SK-N-DZ (cell line): Measurements from ENCODE around the gene MYO7B.
"Not testable (repeated sequence)": the region's sequence is repeated elsewhere in the genome, so short reads cannot be mapped to it uniquely, and the experiment has no call there.

ENCODE experiments used
- DNase-seq: peaks from one replicate; pipeline ENCODE4 v3.0.0-alpha.2; 2015; ENCODE audit warnings: low spot score

MYO7B gene

GRCh38 chr2:127523269-127523939, 12.1 kb upstream of the MYO7B start:
- DNase-seq, result no peak

DNA sequence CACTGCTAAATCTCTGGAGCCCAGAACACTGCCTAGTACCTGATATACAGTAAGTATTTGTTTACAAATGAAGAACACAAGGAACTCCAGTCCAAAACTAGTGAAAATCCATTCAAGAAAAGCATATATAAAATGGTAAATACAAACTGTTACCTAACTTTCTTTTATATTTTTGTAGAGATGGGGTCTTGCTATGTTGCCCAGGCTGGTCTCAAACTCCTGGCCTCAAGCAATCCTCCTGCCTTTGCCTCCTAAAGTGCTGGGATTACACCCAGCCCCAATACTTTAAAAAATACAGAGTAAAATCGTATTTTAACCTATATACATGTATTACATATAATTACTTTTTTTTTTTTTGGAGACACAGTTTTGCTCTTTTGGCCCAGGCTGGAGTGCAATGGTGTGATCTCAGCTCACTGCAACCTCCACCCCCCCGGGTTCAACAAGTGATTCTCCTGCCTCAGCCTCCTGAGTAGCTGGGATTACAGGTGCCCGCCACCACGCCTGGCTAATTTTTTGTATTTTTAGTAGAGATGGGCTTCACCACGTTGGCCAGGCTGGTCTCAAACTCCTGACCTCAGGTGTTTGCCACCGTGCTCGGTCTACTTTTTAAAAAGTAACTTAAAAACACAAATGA, 11.2 kb upstream of the MYO7B start:
- DNase-seq, result not testable (repeated sequence)

- no peak for DNase-seq
Observed at GRCh38 chr2:127525691-127526131, 9.8 kb upstream of the MYO7B start.

- peak; percentile 97 for DNase-seq
Observed at GRCh38 chr2:127526132-127527000, 9.1 kb upstream of the MYO7B start, which contains the start of gene IWS1. IWS1 (minus strand) TSS chr2:127526489; CDS start chr2:127526208, 281 bp downstream.

- DNase-seq, result no peak
Observed at GRCh38 chr2:127527001-127527804, 8.3 kb upstream of the MYO7B start.

DNA sequence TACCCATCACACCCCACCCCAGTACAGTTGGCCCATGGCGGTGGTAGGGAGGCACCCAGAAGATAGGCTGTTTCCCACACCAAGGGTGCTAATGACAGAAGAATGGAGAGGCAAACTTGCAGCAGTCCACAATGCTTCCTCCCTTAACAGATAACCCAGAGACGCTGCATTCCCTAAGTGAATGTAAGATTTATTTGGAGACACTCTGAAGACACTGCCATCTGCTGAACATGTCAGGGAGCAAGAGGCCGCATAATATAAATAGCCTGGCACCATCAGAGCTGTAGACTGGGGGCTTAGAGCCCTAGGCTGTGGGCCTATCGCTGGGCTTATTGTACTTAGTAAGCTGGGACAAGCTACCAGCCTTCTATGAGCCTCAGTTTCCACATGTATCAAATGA, 7.0 kb upstream of the MYO7B start:
- no peak for DNase-seq

DNA sequence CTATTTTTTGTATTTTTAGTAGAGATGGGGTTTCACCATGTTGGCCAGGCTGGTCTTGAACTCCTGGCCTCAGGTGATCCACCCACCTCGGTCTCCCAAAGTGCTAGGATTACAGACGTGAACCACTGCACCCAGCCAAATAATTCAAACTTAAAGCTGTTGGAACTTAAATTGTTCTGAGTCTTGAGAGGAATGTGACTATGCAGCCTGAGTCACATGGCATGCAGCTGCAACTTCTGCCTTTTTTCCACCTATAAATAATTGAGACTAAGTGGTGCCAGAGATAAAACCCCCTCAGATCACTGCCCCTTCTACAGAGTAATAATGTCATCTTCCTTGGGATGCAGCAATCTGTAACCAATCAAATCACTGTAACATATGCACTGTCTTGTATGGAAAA, 6.1 kb upstream of the MYO7B start:
- DNase-seq, result not testable (repeated sequence)

- DNase-seq, result no peak
Observed at GRCh38 chr2:127530245-127531140, 5.0 kb upstream of the MYO7B start.

DNA sequence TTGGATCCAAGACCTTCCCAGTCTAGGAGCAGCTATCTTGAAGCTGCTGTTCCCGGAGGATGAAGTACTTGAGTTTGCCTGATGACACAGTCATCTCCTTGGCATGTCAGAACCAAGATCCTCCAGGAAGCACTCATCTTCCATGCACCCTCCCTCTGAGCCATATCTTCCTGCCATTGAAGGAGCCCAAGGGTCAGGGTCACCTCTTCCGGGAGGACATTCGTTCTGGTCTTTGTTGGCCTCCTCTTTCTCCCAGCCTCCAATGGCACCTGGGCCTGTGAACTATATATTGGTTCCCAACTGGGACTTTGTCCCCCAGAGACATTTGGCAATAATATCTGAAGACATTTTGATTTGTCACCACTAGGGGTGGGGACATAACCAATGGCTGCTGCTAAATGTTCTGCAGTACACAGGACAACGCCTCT, 4.2 kb upstream of the MYO7B start:
- DNase-seq, result no peak

- DNase-seq, result no peak
Observed at GRCh38 chr2:127532296-127532695, 3.2 kb upstream of the MYO7B start.

- no peak for DNase-seq
Observed at GRCh38 chr2:127535918-127536317, 435 bp downstream of the MYO7B start.

DNA sequence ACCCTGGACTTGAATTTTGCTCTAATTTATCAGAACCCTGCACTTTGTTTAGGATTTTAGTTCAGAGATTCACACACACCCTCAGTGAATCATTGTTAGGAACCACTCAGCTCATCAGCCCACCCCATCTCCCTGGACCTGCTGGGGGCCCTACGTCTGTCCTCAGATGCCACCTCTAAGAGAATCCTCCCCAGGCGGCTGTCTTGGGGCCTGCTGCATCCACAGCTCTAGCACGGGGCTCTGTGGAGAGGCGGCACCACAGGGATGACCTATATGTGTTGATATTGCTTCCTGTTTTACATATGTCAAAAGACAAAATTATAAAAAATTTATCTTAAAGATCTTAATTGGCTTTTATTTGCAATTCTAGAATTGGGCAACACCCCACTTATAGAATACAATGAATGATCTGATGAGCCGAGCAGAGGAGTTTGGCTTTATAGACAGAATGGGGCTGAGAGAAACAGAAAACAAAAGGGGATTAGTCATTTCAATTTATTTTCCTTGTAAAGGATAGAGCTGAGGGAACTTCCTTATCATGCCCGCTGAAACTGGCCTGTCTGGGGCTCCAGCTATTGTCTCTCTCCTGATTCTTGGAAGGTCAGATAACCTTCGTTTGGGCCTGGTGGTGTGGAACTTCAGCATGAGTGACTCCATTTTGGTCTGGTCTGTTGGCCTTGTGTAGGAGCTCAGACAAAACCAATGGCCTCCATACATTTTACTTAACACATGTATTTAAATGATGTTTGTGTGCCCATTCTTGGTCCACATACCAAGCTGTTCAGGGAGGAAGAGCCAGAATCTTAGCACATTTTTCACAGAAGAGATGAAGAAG, 1.4 kb downstream of the MYO7B start:
- no peak for DNase-seq

DNA sequence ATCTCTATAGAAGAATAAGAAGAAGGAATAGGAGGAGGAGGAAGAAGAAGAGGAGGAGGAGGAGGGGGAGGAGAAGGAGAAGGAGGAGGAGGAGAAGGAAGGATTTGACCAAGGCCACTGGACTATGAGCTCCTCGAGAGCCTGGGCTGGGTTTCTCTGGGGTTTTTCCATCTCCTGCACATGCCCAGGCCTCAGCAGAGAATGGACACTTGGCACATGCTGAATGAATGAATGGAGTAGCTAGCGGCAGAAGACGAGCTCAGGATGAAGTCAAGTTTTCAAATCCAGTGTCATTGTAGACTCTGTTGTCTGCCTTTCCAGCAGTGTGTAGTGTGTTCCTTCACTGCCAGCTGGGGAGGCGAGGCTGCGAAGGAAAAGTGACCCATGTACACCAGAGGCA, 2.2 kb downstream of the MYO7B start:
- DNase-seq, result no peak

- no peak for DNase-seq
Observed at GRCh38 chr2:127541809-127542208, 6.3 kb downstream of the MYO7B start.

DNA sequence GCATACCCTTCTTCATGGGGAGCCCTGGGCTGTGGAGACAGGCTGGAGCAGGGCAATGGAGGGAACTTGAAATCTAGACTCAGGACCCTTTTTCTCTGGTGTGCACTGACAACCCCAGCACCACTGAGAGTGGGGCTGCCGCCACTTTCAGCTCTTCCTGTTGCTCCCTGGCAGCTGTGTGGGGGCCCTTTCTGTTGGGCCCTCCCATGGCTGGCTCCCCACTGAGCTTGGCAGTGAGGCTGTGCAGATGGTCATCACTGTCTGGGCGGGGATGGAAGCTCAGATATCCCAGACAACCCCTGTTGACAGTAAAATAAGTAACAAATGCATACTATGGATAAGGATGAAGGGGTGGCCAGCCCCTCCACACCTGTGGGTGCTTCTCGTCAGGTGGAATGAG, 6.7 kb downstream of the MYO7B start:
- DNase-seq, result no peak

GRCh38 chr2:127543013-127543501, 7.6 kb downstream of the MYO7B start:
- DNase-seq, result not testable (repeated sequence)

DNA sequence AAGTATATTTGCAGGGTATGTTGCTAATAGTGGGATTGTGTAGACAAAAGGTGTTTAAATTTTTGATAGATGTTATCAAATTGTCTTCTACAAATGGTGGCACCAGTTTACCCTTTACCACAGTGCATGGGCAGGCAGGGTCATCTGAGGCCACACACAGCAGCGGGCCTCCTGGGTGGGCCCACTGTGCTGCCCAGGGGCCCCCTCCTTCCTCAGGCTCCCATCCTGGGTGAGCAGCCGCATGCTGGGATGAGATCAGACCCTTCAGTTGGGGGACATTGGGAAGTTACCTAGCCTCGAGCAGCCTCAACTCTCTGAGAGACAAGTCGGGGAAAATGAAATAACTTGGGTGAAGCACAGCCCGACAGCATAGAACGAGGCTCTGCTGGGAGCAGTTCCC, 9.7 kb downstream of the MYO7B start:
- DNase-seq, result no peak

GRCh38 chr2:127545796-127546195, 10.3 kb downstream of the MYO7B start:
- DNase-seq, result no peak

DNA sequence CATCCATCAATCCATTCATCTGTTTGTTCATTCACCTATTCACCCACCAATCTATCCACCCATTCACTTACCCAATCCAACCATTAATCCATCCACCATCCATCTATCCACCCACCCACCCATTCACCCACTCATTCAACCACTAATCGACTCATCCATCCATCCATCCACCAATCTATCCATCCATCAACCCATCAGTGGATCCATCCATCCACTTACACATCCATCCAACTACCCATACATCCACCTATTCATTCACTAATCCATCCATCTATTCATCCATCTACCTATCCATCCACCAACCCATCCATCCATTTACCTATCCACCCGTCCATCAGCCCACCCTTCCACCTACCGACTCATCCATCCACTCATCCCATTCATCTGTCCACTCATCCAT, 11.3 kb downstream of the MYO7B start:
- no peak for DNase-seq
